ENCODE data around the gene RTN4RL2. TPM values are rescaled to one million over a fixed set of nuclear protein-coding genes. Genes with fewer than 3 reads are reported as not detected.

The RTN4RL2 gene
- total and polyA plus RNA-seq, 12 donors = 0.24 to 2.1 (median 0.71) TPM; not detected in 3

- intact Hi-C loops (cut with DNase I) = loop anchor here in 1 of 2 donors (5.0 kb wide), 1 partner anchor 37 kb away; no protein-coding TSS in a partner anchor
- H3K36me3 ChIP-seq (replicated peaks in 1 of 2) = peaks cover 0 to 5% of the 10 kb centered on the region in 2 donors
These were observed 30.3 kb downstream of the RTN4RL2 start for GRCh38 chr11:57490456-57491248.

GRCh38 chr11:57491371-57492061 lies 31.2 kb downstream of the RTN4RL2 start:
- Histone ChIP-seq H3K4me3 (no peak overlapping the region), H3K9me3 (replicated peaks in 1 of 3) (no peaks in the 10 kb centered on the region), H3K36me3 (replicated peaks in 1 of 2) (peaks cover 0 to 5% of the 10 kb centered on the region in 2 donors), H3K27ac (no peak overlapping the region), H3K27me3 (no peaks in the 10 kb centered on the region), H3K4me1 (replicated peaks in 1 of 2) (no peaks in the 10 kb centered on the region)
- WGBS, 4 donors = 71 to 80% (median 79%) methylated on average over 1 to 11 of the region's 11 CpGs
- intact Hi-C loops (cut with DNase I) = loop anchor here (2.0 to 5.0 kb wide), 2 partner anchors 35 to 36 kb away; no protein-coding TSS in a partner anchor
- peak in 4 of 7 donors; percentile 46 to 65 (median 52) for DNase-seq
- TF ChIP-seq POLR2A (IDR thresholded peaks at IDR 0.05) = no peak
- TF ChIP-seq CTCF (IDR thresholded peaks at IDR 0.05) = peak; percentile 36 to 65 (median 56)

More at GRCh38 chr11:57490456-57491248, 30.3 kb downstream of the RTN4RL2 start:
- H3K9me3 ChIP-seq (replicated peaks in 1 of 3) = no peaks in the 10 kb centered on the region
- no peak overlapping the region for H3K4me3 ChIP-seq
- no peaks in the 10 kb centered on the region for H3K27me3 ChIP-seq
- no peak overlapping the region for H3K27ac ChIP-seq
- DNase-seq = peak in 1 of 7 donors; percentile 37
- no peak for TF ChIP-seq POLR2A (IDR thresholded peaks at IDR 0.05)
- TF ChIP-seq CTCF (IDR thresholded peaks at IDR 0.05) = no peak
- no peaks in the 10 kb centered on the region for H3K4me1 ChIP-seq (replicated peaks in 1 of 2)
- 89 to 92% (median 91%) methylated on average over 8 to 9 of the region's 9 CpGs for WGBS, 4 donors

- Histone ChIP-seq H3K36me3 (replicated peaks in 1 of 2) (no peaks in the 10 kb centered on the region), H3K27ac (no peak overlapping the region), H3K4me3 (no peak overlapping the region), H3K9me3 (replicated peaks in 1 of 3) (no peaks in the 10 kb centered on the region), H3K27me3 (no peaks in the 10 kb centered on the region), H3K4me1 (replicated peaks in 1 of 2) (peaks cover under 1 to 3% of the 10 kb centered on the region in 2 donors)
- DNase-seq = peak in 6 of 7 donors; percentile 50 to 71 (median 60)
- WGBS, 4 donors = 68 to 80% (median 73%) methylated on average over 5 to 15 of the region's 15 CpGs
- TF ChIP-seq POLR2A (IDR thresholded peaks at IDR 0.05) (no peak), CTCF (IDR thresholded peaks at IDR 0.05) (peak; percentile 72 to 89 (median 82))
- intact Hi-C loops (cut with DNase I) = loop anchor here (2.0 to 5.0 kb wide), 2 partner anchors 33 kb away; no protein-coding TSS in a partner anchor
These were observed 33.5 kb downstream of the RTN4RL2 start for GRCh38 chr11:57493507-57494503.
